ENCODE data around the gene PLXDC1. TPM values are rescaled to one million over a fixed set of nuclear protein-coding genes. Genes with fewer than 3 reads are reported as not detected.
"Not testable (repeated sequence)": the region's sequence is repeated elsewhere in the genome, so short reads cannot be mapped to it uniquely, and the experiment has no call there.

The PLXDC1 gene
- total RNA-seq, 2 donors from 2014 or later: 7.5 to 11.7 TPM

DNA sequence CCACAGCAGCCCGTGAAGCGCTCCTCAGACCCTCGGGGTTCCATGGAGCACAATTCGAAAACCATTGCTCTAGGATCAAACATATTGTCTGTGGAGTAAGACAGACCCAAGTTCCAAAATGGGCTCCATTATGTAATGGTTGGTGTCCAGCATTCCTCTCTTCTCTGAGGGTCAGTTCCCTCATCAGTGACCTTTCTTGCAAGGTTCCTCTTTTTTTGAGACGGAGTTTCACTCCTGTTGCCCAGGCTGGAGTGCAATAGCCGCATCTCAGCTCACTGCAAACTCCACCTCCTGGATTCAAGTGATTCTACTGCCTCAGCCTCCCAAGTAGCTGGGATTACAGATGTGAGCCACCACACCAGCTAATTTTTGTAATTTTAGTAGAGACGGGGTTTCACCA, 28.4 kb downstream of the PLXDC1 start:
- ATAC-seq (no peak), DNase-seq (no peak)
- no peaks in the 10 kb centered on the region for H3K9me3 ChIP-seq (ENCODE audit: control insufficient read depth, low read length, poor library complexity, severe bottlenecking)
- Mint-ChIP-seq H3K4me3 (no peak overlapping the region), H3K27me3 (no peaks in the 10 kb centered on the region), H3K36me3 (ENCODE audit: low read depth) (no peaks in the 10 kb centered on the region), H3K27ac (no peak overlapping the region), H3K4me1 (peaks cover 8% of the 10 kb centered on the region)

DNA sequence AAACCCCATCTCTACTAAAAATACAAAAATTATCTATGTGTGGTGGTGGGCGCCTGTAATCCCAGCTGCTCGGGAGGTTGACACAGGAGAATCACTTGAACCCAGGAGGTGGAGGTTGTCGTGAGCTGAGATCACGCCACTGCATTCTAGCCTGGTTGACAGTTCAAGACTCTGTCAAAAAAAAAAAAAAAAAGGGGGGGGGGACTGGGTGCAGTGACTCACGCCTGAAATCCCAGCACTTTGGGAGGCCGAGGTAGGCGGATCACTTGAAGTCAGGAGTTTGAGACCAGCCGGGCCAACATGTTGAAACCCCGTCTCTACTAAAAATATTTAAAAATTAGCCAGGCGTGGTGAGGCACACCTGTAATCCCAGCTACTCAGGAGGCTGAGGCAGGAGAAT, 29.5 kb downstream of the PLXDC1 start:
- H3K36me3 Mint-ChIP-seq (ENCODE audit: low read depth); H3K27me3 Mint-ChIP-seq; DNase-seq; H3K4me3 Mint-ChIP-seq; H3K9me3 ChIP-seq (ENCODE audit: control insufficient read depth, low read length, poor library complexity, severe bottlenecking); H3K4me1 Mint-ChIP-seq; H3K27ac Mint-ChIP-seq; ATAC-seq: not testable (repeated sequence)

DNA sequence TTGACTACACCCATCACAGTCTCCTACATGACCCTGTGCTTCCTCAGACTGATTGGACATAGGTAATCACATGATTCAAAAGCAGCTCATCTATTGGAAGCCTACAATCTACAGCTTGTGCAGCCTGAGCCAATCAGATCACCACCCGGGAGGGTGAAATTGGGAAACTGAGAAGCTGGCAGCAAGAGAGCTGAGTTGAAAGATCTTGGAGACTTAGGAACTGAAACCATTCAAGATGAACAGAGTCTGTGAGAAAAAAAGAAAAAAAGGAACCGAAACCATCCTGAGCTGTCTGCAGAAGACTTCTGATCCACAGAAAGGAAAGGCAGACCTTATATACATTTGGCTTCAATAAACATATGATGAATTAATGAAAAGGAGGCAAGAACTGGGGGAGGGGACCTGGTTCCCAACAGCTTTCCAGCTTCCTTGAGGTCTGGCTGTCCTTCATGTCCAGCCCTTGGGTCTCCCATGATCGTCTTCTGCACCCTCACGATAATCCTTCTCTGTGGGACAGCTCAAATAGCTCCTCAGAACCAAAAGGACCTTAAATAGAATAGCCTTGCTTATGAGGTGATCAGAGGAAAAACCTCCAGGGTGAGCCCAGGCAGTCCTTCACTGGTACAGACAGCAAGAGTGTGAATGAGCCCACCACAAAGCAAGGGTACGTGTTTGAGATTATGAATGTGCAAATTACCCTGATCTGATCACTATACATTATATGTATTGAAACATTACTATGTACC, 32.6 kb downstream of the PLXDC1 start:
- H3K4me3 Mint-ChIP-seq: no peak overlapping the region
- H3K36me3 Mint-ChIP-seq (ENCODE audit: low read depth): peaks cover 2% of the 10 kb centered on the region
- peak overlapping the region; percentile 27 for H3K27ac Mint-ChIP-seq
- H3K27me3 Mint-ChIP-seq: no peaks in the 10 kb centered on the region
- peaks cover 7% of the 10 kb centered on the region for H3K4me1 Mint-ChIP-seq
- ATAC-seq (peak; percentile 42), DNase-seq (no peak)
- H3K9me3 ChIP-seq (ENCODE audit: control insufficient read depth, low read length, poor library complexity, severe bottlenecking): no peaks in the 10 kb centered on the region

DNA sequence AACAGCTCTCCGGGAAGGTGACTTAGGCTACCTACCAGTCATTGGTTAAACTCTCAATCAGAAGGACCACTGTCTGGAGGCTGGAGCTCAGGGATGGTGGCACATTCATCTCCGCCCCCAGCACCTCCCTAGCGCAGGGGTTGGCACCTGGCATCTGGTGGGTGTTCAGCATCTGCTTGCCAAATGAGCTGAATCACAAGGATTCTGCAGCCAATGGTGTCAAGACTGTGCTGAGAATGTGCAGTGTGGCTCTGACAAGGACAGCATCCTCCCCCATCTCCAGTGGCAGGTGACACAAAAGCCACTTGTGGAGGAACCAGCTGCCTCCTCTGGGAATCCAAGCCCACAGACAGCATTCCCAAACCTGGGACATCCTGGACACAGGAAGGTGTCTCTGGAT, 35.2 kb downstream of the PLXDC1 start:
- no peak for DNase-seq
- H3K4me1 Mint-ChIP-seq: peaks cover 7% of the 10 kb centered on the region

DNA sequence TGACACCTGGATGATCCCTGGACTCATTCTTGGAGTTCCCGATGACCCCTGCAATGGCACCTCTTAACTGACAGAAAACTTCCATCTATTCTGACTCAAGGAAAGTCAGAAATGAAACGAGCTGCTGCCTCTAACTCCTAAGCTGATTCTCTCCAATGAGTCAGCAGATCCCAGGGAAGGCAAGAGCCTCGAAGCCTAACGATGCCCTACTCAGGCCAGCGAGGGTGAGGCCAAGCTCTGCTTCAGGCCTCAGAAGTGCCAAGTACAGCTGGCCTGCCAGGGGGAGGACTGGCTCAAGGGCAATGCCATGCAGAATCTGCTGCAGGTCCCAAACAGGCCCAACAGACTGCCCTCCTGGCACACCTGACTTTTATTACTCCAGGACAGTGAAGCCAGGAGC, 36.3 kb downstream of the PLXDC1 start:
- Mint-ChIP-seq H3K4me3 (no peak overlapping the region), H3K36me3 (ENCODE audit: low read depth) (peaks cover 2% of the 10 kb centered on the region), H3K27ac (no peak overlapping the region), H3K27me3 (no peaks in the 10 kb centered on the region), H3K4me1 (peaks cover 7% of the 10 kb centered on the region)
- DNase-seq (no peak), ATAC-seq (no peak)
- H3K9me3 ChIP-seq (ENCODE audit: control insufficient read depth, low read length, poor library complexity, severe bottlenecking): no peaks in the 10 kb centered on the region

More for the DNA sequence above, 35.2 kb downstream of the PLXDC1 start:
- H3K27me3 Mint-ChIP-seq: no peaks in the 10 kb centered on the region
- no peaks in the 10 kb centered on the region for H3K9me3 ChIP-seq (ENCODE audit: control insufficient read depth, low read length, poor library complexity, severe bottlenecking)
- no peak overlapping the region for H3K4me3 Mint-ChIP-seq
- peaks cover 2% of the 10 kb centered on the region for H3K36me3 Mint-ChIP-seq (ENCODE audit: low read depth)
- H3K27ac Mint-ChIP-seq: no peak overlapping the region
- ATAC-seq: no peak

DNA sequence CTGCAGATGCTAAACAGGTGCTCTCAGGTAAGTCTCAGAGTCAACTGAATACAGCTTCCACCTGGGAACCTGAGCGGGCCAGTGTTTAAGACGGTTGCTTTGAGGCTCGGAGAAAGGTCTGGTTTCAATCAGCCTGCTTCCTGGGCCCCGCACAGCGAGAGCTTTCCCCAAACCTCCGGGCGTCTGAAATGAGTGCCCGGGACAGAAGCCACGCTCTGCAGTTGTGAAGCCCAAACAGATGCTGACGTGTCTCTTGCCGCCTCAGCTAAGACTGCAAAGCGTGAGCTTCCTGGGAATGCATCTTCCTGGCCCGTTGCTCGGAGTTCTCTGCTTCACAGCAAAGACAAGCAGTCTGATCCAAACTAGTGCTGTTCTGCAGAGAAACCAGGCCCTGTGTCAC, 36.7 kb downstream of the PLXDC1 start:
- Mint-ChIP-seq H3K27me3 (no peaks in the 10 kb centered on the region), H3K27ac (peak overlapping the region; percentile 2), H3K4me3 (no peak overlapping the region), H3K36me3 (ENCODE audit: low read depth) (peaks cover 2% of the 10 kb centered on the region), H3K4me1 (peaks cover 7% of the 10 kb centered on the region)
- no peak for DNase-seq
- ATAC-seq: no peak
- no peaks in the 10 kb centered on the region for H3K9me3 ChIP-seq (ENCODE audit: control insufficient read depth, low read length, poor library complexity, severe bottlenecking)

DNA sequence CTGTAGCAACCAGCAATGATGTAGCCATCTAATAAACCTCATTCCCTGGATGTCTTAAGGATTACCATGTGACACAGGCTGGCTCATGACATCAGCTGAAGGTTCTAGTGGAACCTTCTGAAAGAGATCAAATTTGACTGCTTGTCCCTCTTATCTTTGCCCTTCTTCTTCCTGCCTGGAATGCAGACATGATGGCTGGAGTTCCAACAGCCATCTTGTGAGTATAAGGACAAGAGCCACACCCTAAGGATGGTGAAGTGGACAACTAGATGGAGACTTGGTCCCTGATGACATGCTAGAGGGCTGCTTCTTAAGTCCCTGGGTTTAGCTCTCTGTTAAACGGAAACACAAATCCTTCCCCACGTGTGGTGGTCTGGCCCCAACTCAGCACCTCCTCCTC, 37.6 kb downstream of the PLXDC1 start:
- ATAC-seq (no peak), DNase-seq (no peak)
- Mint-ChIP-seq H3K4me3 (no peak overlapping the region), H3K36me3 (ENCODE audit: low read depth) (peaks cover 2% of the 10 kb centered on the region), H3K27me3 (no peaks in the 10 kb centered on the region), H3K27ac (peak overlapping the region; percentile 2), H3K4me1 (peaks cover 7% of the 10 kb centered on the region)
- no peaks in the 10 kb centered on the region for H3K9me3 ChIP-seq (ENCODE audit: control insufficient read depth, low read length, poor library complexity, severe bottlenecking)

DNA sequence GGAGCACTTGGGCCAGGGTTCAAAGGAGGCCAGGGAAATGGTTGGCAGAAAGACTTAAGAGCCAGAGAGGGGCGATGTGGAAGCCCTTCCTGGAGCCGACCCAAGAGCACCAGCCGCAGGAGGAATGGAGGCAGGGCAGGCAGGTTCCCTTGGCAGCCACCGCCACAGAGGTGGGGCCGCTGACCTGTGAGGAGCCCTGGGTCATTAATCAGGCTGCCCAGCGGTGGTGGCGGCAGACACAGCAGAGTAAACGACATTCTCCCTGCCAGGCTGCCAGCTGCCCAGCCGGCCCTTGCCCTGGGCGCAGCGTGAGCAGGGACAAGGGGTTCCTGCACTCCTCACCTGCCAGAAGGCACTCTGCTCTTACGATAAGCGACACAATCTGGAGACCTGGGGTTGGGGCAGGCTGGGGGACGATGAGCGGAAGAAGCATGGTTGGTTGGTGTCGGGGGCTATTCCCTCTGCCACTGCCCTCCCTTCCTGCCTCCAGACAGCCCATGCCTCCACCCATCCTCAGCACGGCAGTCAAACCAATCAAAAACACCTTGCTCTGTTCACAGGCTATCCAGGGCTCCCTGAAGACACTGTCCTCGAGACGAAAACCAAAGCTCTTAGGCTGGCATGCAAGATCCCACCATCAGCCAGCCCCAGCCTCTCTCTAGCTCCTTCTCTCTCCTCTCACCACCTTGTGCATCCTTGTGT, 40.9 kb downstream of the PLXDC1 start:
- peaks cover 3% of the 10 kb centered on the region for H3K4me1 Mint-ChIP-seq
- no peaks in the 10 kb centered on the region for H3K27me3 Mint-ChIP-seq

DNA sequence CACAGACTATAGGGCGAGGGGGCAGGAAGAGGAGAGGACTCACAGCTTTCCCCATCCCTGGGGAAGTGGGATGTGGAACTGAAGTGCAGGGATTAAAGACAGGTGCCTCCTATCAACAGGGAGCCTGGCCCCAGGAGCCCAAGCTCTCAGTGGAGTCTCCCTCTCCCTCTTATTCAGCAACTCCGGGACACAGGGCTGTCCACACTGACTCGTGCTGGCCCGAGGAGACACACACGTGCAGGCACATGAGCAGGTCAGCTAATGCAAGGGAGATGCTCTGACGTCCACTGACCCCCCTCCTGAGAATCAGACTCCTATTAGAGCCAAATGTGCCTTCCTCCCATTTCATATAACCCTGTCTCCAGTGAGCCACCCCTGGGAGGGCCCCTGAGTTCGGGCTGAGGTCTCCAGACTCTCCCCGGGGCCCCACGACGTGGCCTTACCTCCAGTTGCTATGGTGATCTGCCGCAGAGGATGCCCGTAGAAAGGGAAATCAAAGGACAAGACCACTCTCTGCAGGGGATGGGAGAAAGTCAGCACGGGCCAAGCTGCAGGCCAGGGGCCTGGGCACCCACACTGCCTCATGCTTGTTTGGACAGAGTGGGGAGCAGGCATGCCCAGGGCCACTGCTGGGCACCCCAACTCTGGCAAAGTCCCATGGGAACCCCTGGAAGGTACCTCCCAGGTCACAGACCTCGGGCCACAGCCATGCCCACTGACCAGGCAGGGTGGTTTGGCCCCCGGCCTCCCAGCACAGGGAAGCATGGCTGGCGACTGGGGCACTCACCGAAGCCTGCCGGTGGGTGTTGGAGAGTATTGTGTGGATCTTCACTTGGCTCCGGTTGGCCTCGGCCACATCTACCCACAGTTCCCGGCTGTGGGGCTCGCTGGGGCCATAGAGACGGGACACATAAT, 42.7 kb downstream of the PLXDC1 start:
- H3K27ac Mint-ChIP-seq: no peak overlapping the region
- H3K27me3 Mint-ChIP-seq: no peaks in the 10 kb centered on the region
- H3K9me3 ChIP-seq (ENCODE audit: control insufficient read depth, low read length, poor library complexity, severe bottlenecking): no peaks in the 10 kb centered on the region
- ATAC-seq (no peak), DNase-seq (no peak)
- no peak overlapping the region for H3K4me3 Mint-ChIP-seq
- H3K36me3 Mint-ChIP-seq (ENCODE audit: low read depth): peaks cover 2% of the 10 kb centered on the region
- peaks cover 3% of the 10 kb centered on the region for H3K4me1 Mint-ChIP-seq

More for the DNA sequence above, 40.9 kb downstream of the PLXDC1 start:
- Mint-ChIP-seq H3K4me3 (no peak overlapping the region), H3K27ac (no peak overlapping the region), H3K36me3 (ENCODE audit: low read depth) (peaks cover 4% of the 10 kb centered on the region)
- ATAC-seq (no peak), DNase-seq (no peak)
- no peaks in the 10 kb centered on the region for H3K9me3 ChIP-seq (ENCODE audit: control insufficient read depth, low read length, poor library complexity, severe bottlenecking)

DNA sequence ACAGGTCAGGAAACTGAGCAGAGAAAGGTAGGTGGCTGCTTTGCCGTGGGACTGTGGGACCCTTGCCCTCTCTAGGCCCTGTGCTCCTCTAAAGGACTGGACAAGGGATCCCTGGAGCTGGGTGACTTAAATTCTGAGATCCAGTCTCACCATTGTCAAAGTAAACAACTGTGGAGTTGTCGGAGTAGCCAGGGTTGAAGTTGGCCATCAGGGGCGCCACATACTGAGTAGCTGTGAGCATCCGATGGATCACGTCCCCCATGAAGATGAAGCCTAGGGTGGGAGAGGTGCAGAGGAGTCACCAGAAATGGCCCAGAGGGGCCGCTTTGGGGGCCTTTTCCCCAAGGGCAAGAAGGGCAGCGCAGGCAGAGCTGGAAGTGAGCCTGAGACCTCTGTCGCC, 43.5 kb downstream of the PLXDC1 start:
- H3K4me1 Mint-ChIP-seq: peaks cover 3% of the 10 kb centered on the region
- DNase-seq (no peak), ATAC-seq (no peak)
- H3K36me3 Mint-ChIP-seq (ENCODE audit: low read depth): peaks cover 2% of the 10 kb centered on the region
- no peaks in the 10 kb centered on the region for H3K27me3 Mint-ChIP-seq
- no peak overlapping the region for H3K4me3 Mint-ChIP-seq
- no peak overlapping the region for H3K27ac Mint-ChIP-seq
- no peaks in the 10 kb centered on the region for H3K9me3 ChIP-seq (ENCODE audit: control insufficient read depth, low read length, poor library complexity, severe bottlenecking)

DNA sequence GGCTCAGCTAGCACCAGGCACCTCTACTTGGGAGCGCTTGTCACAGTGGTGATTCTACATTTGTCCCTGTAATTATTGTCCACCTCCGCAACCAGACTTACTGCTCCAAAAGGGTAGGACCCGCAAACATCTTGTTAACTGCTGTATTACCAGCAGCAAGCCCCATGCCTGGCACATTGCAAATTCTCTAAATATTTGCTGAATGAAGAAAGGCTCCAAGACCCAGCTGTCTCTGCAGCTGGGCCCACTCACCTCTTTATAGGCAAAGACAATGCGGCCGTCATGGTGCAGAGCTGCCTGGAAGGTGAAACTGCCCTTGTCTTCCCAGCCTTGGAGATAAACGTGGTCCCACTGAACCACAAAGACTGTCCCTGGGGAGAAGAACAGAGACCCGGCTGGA, 44.3 kb downstream of the PLXDC1 start:
- Mint-ChIP-seq H3K4me1 (peaks cover 3% of the 10 kb centered on the region), H3K36me3 (ENCODE audit: low read depth) (peaks cover 2% of the 10 kb centered on the region), H3K27ac (no peak overlapping the region), H3K27me3 (no peaks in the 10 kb centered on the region), H3K4me3 (no peak overlapping the region)
- no peaks in the 10 kb centered on the region for H3K9me3 ChIP-seq (ENCODE audit: control insufficient read depth, low read length, poor library complexity, severe bottlenecking)
- no peak for ATAC-seq
- no peak for DNase-seq

DNA sequence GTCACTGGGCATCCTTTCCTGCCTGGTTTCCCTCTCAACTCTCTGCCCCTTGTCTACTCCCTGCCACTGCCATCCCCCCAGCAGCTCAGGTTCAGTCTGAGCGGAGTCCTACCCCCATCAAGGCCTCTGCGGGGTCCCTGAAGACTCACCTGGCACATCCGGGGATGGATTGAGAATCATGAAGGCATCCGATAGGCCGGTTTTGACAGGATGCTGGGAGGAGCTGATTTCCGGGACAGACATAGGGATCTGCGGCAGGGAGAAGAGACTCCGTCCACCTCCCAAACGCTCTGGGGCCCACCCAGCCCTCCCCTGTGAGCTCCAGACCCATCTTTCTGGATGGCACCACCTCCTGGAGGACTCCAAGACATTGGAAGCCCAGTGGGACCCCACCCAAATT, 45.7 kb downstream of the PLXDC1 start:
- Mint-ChIP-seq H3K27me3 (no peaks in the 10 kb centered on the region), H3K36me3 (ENCODE audit: low read depth) (peaks cover 2% of the 10 kb centered on the region), H3K27ac (peak overlapping the region; percentile 79), H3K4me3 (no peak overlapping the region), H3K4me1 (peaks cover 8% of the 10 kb centered on the region)
- DNase-seq (no peak), ATAC-seq (no peak)
- no peaks in the 10 kb centered on the region for H3K9me3 ChIP-seq (ENCODE audit: control insufficient read depth, low read length, poor library complexity, severe bottlenecking)

DNA sequence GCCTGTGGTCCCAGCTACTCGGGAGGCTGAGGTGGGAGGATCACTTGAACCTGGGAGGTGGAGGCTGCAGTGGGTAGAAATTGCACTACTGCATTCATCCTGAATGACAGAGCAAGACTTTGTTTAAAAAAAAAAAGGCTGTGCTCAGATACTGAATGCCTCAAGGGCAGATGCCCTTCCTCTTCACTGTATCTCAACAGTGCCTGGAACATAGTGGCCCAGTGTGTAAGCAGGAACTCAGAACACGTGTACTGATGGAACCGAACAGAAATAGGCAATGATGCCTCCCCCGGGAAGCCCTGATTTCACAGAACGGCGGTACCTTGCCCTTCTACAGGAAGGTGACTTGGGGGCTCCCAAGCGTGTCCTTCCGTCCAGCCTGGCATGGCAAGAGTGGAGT, 46.8 kb downstream of the PLXDC1 start:
- H3K27me3 Mint-ChIP-seq: no peaks in the 10 kb centered on the region
- peak overlapping the region; percentile 37 for H3K27ac Mint-ChIP-seq
- no peaks in the 10 kb centered on the region for H3K9me3 ChIP-seq (ENCODE audit: control insufficient read depth, low read length, poor library complexity, severe bottlenecking)
- no peak overlapping the region for H3K4me3 Mint-ChIP-seq
- H3K36me3 Mint-ChIP-seq (ENCODE audit: low read depth): peaks cover 2% of the 10 kb centered on the region
- ATAC-seq (no peak), DNase-seq (no peak)
- H3K4me1 Mint-ChIP-seq: peaks cover 8% of the 10 kb centered on the region

Data from T-helper 17 cell (primary cell).